IMR-90 (cell line): Measurements from ENCODE around the gene HENMT1. TPM values are rescaled to one million over a fixed set of nuclear protein-coding genes. Genes with fewer than 3 reads are reported as not detected.

Experiments
- ATAC-seq: fragments of 200-7000 bp; cut with Tn5 transposase; 2 replicates; pipeline ENCODE4 v1.9.1; 2020; ENCODE audit warnings: low read depth, mild to moderate bottlenecking, moderate library complexity
- BruUV-seq: library from RNA; stranded (reverse); fragments of 400-500 nt; replicated peaks from 2 replicates; lab custom pipeline; 2021; lab: Mats Ljungman, UMichigan
- CTCF ChIA-PET: fragments of 300-600 bp; formaldehyde crosslinking; extraction: SDS; loops from one replicate; lab custom pipeline; 2021; ENCODE audit warnings: antibody characterized with exemption; lab: Yijun Ruan, JAX
- POLR2A ChIA-PET: fragments of 300-600 bp; sonication (Branson Sonifier 250); formaldehyde crosslinking; loops from one replicate; lab custom pipeline; 2022; ENCODE audit warnings: antibody characterized with exemption; ENCODE audit not compliant: unreplicated experiment; lab: Charles Lee
- DNase-seq: peaks from one replicate; pipeline ENCODE4 v3.0.0; 2013
- H2AFZ ChIP-seq: replicated peaks from 2 replicates; pipeline ENCODE3; 2013; ENCODE audit warnings: low read length, mild to moderate bottlenecking; ENCODE audit not compliant: poor library complexity
- H2AK5ac ChIP-seq: 2 replicates; pipeline ENCODE4 v1.6.1; 2013; ENCODE audit warnings: low read depth, low read length, inconsistent platforms
- H2AK9ac ChIP-seq: replicated peaks from 2 replicates; pipeline ENCODE3; 2013; ENCODE audit warnings: mild to moderate bottlenecking, low read depth, low read length, moderate library complexity; ENCODE audit not compliant: poor library complexity
- H2BK120ac ChIP-seq: 2 replicates; pipeline ENCODE4 v1.6.1; 2013; ENCODE audit warnings: low read depth, low read length, inconsistent platforms
- H2BK15ac ChIP-seq: 3 replicates; pipeline ENCODE4 v1.6.1; 2013; ENCODE audit warnings: low read depth, low read length, inconsistent platforms
- H2BK20ac ChIP-seq: 2 replicates; pipeline ENCODE4 v1.6.1; 2013; ENCODE audit warnings: low read depth, mild to moderate bottlenecking, inconsistent platforms, low read length, moderate library complexity
- H2BK5ac ChIP-seq: 2 replicates; pipeline ENCODE4 v1.6.1; 2013; ENCODE audit warnings: mild to moderate bottlenecking, low read depth, low read length, inconsistent platforms; ENCODE audit not compliant: poor library complexity, severe bottlenecking
- H3K14ac ChIP-seq: replicated peaks from 2 replicates; pipeline ENCODE4 v1.6.1; 2013; ENCODE audit warnings: low read depth, low read length, inconsistent platforms
- H3K18ac ChIP-seq: 2 replicates; pipeline ENCODE4 v1.6.1; 2013; ENCODE audit warnings: low read depth, low read length, control low read depth
- H3K23ac ChIP-seq: 2 replicates; pipeline ENCODE4 v1.6.1; 2013; ENCODE audit warnings: low read depth, low read length, inconsistent platforms
- H3K27ac ChIP-seq: 2 replicates; pipeline ENCODE4 v1.5.1; 2013; ENCODE audit warnings: mild to moderate bottlenecking, control low read depth, low read length; ENCODE audit not compliant: insufficient read depth
- H3K27me3 ChIP-seq: 2 replicates; pipeline ENCODE4 v1.6.1; 2013; ENCODE audit warnings: low read length; ENCODE audit not compliant: control insufficient read depth, insufficient read depth
- H3K36me3 ChIP-seq: 2 replicates; pipeline ENCODE4 v1.6.1; 2013; ENCODE audit warnings: low read length, mixed read lengths; ENCODE audit not compliant: control insufficient read depth, insufficient read depth
- H3K4ac ChIP-seq: 2 replicates; pipeline ENCODE4 v1.6.1; 2013; ENCODE audit warnings: low read depth, low read length, inconsistent platforms
- H3K4me1 ChIP-seq: 2 replicates; pipeline ENCODE4 v1.6.1; 2013; ENCODE audit warnings: low read length, mixed read lengths; ENCODE audit not compliant: control insufficient read depth, insufficient read depth
- H3K4me2 ChIP-seq: 2 replicates; pipeline ENCODE4 v1.6.1; 2013; ENCODE audit warnings: low read depth, mild to moderate bottlenecking, control low read depth, low read length, moderate library complexity
- H3K4me3 ChIP-seq: 2 replicates; pipeline ENCODE4 v1.5.1; 2013; ENCODE audit warnings: low read depth, mild to moderate bottlenecking, control low read depth, low read length, moderate library complexity; ENCODE audit not compliant: insufficient read depth
- H3K56ac ChIP-seq: 2 replicates; pipeline ENCODE4 v1.6.1; 2013; ENCODE audit warnings: low read length, inconsistent platforms; ENCODE audit not compliant: insufficient read depth; ENCODE audit errors: extremely low read depth
- H3K79me1 ChIP-seq, 2 experiments: 2 replicates each; pipeline ENCODE4 v1.6.1; 2013; ENCODE audit warnings: low read length in 2 of 2, inconsistent platforms in 1 of 2, low read depth in 1 of 2
- H3K9ac ChIP-seq: 2 replicates; pipeline ENCODE4 v1.6.1; 2013; ENCODE audit warnings: low read depth, low read length, control low read depth
- H3K9me1 ChIP-seq: 2 replicates; pipeline ENCODE4 v1.6.1; 2013; ENCODE audit warnings: low read length, inconsistent platforms; ENCODE audit not compliant: insufficient read depth
- H3K9me3 ChIP-seq: 2 replicates; pipeline ENCODE4 v1.6.1; 2013; ENCODE audit warnings: low read length; ENCODE audit not compliant: control insufficient read depth, insufficient read depth
- H4K20me1 ChIP-seq: 2 replicates; pipeline ENCODE4 v1.6.1; 2013; ENCODE audit warnings: low read length, inconsistent platforms; ENCODE audit not compliant: insufficient read depth
- H4K5ac ChIP-seq: 2 replicates; pipeline ENCODE4 v1.6.1; 2013; ENCODE audit warnings: mild to moderate bottlenecking, low read depth, low read length, control low read depth
- H4K8ac ChIP-seq, 2 experiments: 2 replicates each; pipeline ENCODE4 v1.6.1; 2013; ENCODE audit warnings: low read depth in 2 of 2, low read length in 2 of 2, control low read depth in 1 of 2, inconsistent platforms in 1 of 2
- H4K91ac ChIP-seq: 2 replicates; pipeline ENCODE4 v1.6.1; 2013; ENCODE audit warnings: low read depth, low read length, inconsistent platforms; ENCODE audit not compliant: insufficient read depth
- BHLHE40 ChIP-seq: fragments of 150-350 bp; IDR thresholded peaks from 2 replicates; pipeline ENCODE4 v1.6.1; 2016; ENCODE audit warnings: mild to moderate bottlenecking, low read depth, low read length
- CEBPB ChIP-seq: IDR thresholded peaks from 2 replicates; pipeline ENCODE4 v1.6.1; 2012; ENCODE audit warnings: low read depth, low read length, improper control_type of control experiment
- CHD1 ChIP-seq: IDR thresholded peaks from 2 replicates; pipeline ENCODE4 v1.6.1; 2012; ENCODE audit warnings: low read depth, low read length, improper control_type of control experiment
- FOS ChIP-seq: fragments of 150-350 bp; IDR thresholded peaks from 2 replicates; pipeline ENCODE4 v1.6.1; 2016; ENCODE audit warnings: low read depth, low read length
- MAFK ChIP-seq: IDR thresholded peaks from 2 replicates; pipeline ENCODE4 v1.6.1; 2012; ENCODE audit warnings: low read depth, low read length, improper control_type of control experiment
- MAZ ChIP-seq: IDR thresholded peaks from 2 replicates; pipeline ENCODE4 v1.6.1; 2012; ENCODE audit warnings: low read depth, mild to moderate bottlenecking, low read length, improper control_type of control experiment, moderate library complexity, borderline replicate concordance
- MXI1 ChIP-seq: IDR thresholded peaks from 2 replicates; pipeline ENCODE4 v1.6.1; 2012; ENCODE audit warnings: low read depth, mild to moderate bottlenecking, low read length, moderate library complexity, borderline replicate concordance
- NFE2L2 ChIP-seq: fragments of 150-350 bp; IDR thresholded peaks from 2 replicates; pipeline ENCODE4 v1.6.1; 2016; ENCODE audit warnings: low read depth, mild to moderate bottlenecking, low read length
- POLR2A ChIP-seq: IDR thresholded peaks from 2 replicates; pipeline ENCODE4 v1.6.1; 2012; ENCODE audit warnings: mild to moderate bottlenecking, low read depth, low read length
- RAD21 ChIP-seq: IDR thresholded peaks from 2 replicates; pipeline ENCODE4 v1.6.1; 2012; ENCODE audit warnings: low read length, improper control_type of control experiment
- RCOR1 ChIP-seq: IDR thresholded peaks from 2 replicates; pipeline ENCODE4 v1.6.1; 2012; ENCODE audit warnings: mild to moderate bottlenecking, low read length, improper control_type of control experiment; ENCODE audit not compliant: insufficient replicate concordance
- RFX5 ChIP-seq: IDR thresholded peaks from 2 replicates; pipeline ENCODE4 v1.8.0; 2012; ENCODE audit warnings: low read depth, mild to moderate bottlenecking, low read length, moderate library complexity
- WGBS, 2 experiments: methylation state at CpG; one replicate each; pipeline versions ENCODE4 v1.1.5 to v1.1.7; 2013; ENCODE audit warnings: missing lambda C conversion rate in 2 of 2; ENCODE audit not compliant: insufficient read length in 1 of 2; ENCODE audit errors: extremely low coverage in 2 of 2; 5-methylcytosine and 5-hydroxymethylcytosine counted together
- dilution Hi-C: fragments of 300-500 bp; cut with HindIII; formaldehyde crosslinking; loops from one replicate; pipeline ENCODE4 v1.14.3; 2018; ENCODE audit warnings: low sequenced_read_pairs; ENCODE audit not compliant: unreplicated experiment
- in situ Hi-C: fragments of 300-500 bp; cut with MboI; formaldehyde crosslinking; loops from 3 replicates; pipeline ENCODE4 v1.14.3; 2019; ENCODE audit warnings: low sequenced_read_pairs, inconsistent platforms, mixed read lengths
- intact Hi-C: fragments of 100-400 bp; cut with micrococcal nuclease; formaldehyde crosslinking; loops from 2 replicates; pipeline ENCODE4 v1.10.0; 2022
- polyA plus RNA-seq, 3 experiments: library from polyadenylated mRNA; depleted of rRNA; stranded (reverse); fragments of >200 nt; gene quantifications; 2 replicates each; pipeline ENCODE4 v1.2.3, GENCODE V29; 2012; ENCODE audit warnings: low replicate concordance in 1 of 3
- total RNA-seq: library from RNA; depleted of rRNA; stranded (reverse); fragments of >200 nt; gene quantifications from 2 replicates; pipeline ENCODE4 v1.2.3, GENCODE V29; 2012
- TF ChIP-seq, protein P1 (sequence below): conservative IDR thresholded peaks from 2 replicates; pipeline ENCODE4 v1.5.1; 2012; ENCODE audit warnings: mild to moderate bottlenecking, low read depth, low read length, improper control_type of control experiment
- TF ChIP-seq, protein P2 (sequence below): fragments of 150-350 bp; IDR thresholded peaks from 2 replicates; pipeline ENCODE4 v1.6.1; 2016; ENCODE audit warnings: low read depth, mild to moderate bottlenecking, low read length, moderate library complexity, borderline replicate concordance

Gene HENMT1
- total and polyA plus RNA-seq, 2 of the 4 experiments (the other 2 are of a cell fraction), result 0.54 to 0.67 TPM

DNA sequence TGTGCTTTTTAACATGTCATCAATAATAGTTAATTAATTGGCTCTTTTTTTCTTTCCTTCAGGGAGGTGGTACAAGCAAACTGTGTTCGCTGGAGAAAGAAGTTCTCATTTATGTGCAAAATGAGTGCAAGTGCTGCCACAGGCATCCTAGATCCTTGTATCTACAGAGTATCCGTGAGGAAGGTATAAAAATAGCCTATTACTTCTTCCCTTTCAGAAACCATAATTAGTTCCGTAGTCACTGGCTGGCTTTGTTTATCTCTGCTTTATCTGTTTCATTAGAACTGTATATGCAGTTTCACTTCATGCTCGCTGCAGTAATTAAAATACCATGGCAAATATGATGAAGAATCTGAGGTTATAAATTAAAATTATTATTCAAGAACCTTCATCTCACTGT, 60.4 kb downstream of the HENMT1 start:
- ATAC-seq (peak; percentile 37; the same call in 1 of the 2 replicates), DNase-seq (no peak)
- Histone ChIP-seq H3K4me3 (no peak overlapping the region), H2BK15ac (no peak overlapping the region), H3K56ac (no peak overlapping the region), H2BK20ac (no peak overlapping the region), H3K36me3 (no peaks in the 10 kb centered on the region), H3K27me3 (no peaks in the 10 kb centered on the region), H3K4me2 (no peak overlapping the region; the same call in 1 of the 2 replicates), H3K4me1 (no peaks in the 10 kb centered on the region; the same call in 1 of the 2 replicates), H2AFZ (no peak overlapping the region), H2AK5ac (no peak overlapping the region), H4K91ac (no peak overlapping the region), H4K20me1 (no peaks in the 10 kb centered on the region), H3K14ac (no peak overlapping the region; the same call in 1 of the 2 replicates), H3K27ac (no peak overlapping the region), H3K9me3 (no peaks in the 10 kb centered on the region), H3K23ac (no peak overlapping the region), H4K5ac (no peak overlapping the region), H4K8ac (no peak overlapping the region), H3K79me1 (peaks cover 0 to 10% of the 10 kb centered on the region in 2 experiments; a peak in 2 of 4 replicates), H2BK5ac (no peak overlapping the region), H3K18ac (no peak overlapping the region), H3K4ac (no peak overlapping the region), H2BK120ac (no peak overlapping the region), H2AK9ac (no peak overlapping the region), H3K9ac (no peak overlapping the region), H3K9me1 (peaks cover 4% of the 10 kb centered on the region)
- WGBS, 2 experiments, result no CpG with 5 or more reads among the region's 4 CpGs
- no TSS peak for BruUV-seq
- in situ Hi-C loops, result no loop called here
- CTCF ChIA-PET, result no interaction called here
- dilution Hi-C loops, result no loop called here
- TF ChIP-seq POLR2A (no peak), MAFK (no peak), NFE2L2 (no peak), MXI1 (no peak), MAZ (no peak), RAD21 (no peak), CHD1 (no peak), FOS (no peak), RFX5 (no peak), CEBPB (no peak), RCOR1 (no peak), BHLHE40 (no peak)
- TF ChIP-seq, protein P1, sequence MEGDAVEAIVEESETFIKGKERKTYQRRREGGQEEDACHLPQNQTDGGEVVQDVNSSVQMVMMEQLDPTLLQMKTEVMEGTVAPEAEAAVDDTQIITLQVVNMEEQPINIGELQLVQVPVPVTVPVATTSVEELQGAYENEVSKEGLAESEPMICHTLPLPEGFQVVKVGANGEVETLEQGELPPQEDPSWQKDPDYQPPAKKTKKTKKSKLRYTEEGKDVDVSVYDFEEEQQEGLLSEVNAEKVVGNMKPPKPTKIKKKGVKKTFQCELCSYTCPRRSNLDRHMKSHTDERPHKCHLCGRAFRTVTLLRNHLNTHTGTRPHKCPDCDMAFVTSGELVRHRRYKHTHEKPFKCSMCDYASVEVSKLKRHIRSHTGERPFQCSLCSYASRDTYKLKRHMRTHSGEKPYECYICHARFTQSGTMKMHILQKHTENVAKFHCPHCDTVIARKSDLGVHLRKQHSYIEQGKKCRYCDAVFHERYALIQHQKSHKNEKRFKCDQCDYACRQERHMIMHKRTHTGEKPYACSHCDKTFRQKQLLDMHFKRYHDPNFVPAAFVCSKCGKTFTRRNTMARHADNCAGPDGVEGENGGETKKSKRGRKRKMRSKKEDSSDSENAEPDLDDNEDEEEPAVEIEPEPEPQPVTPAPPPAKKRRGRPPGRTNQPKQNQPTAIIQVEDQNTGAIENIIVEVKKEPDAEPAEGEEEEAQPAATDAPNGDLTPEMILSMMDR, result no peak
- TF ChIP-seq, protein P2, sequence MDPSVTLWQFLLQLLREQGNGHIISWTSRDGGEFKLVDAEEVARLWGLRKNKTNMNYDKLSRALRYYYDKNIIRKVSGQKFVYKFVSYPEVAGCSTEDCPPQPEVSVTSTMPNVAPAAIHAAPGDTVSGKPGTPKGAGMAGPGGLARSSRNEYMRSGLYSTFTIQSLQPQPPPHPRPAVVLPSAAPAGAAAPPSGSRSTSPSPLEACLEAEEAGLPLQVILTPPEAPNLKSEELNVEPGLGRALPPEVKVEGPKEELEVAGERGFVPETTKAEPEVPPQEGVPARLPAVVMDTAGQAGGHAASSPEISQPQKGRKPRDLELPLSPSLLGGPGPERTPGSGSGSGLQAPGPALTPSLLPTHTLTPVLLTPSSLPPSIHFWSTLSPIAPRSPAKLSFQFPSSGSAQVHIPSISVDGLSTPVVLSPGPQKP, result no peak
- intact Hi-C loops, result no loop called here
- POLR2A ChIA-PET, result no interaction called here
